RKO (cell line): Measurements from ENCODE around the gene MAPT.
"Not testable (repeated sequence)": the region's sequence is repeated elsewhere in the genome, so short reads cannot be mapped to it uniquely, and the experiment has no call there.

Source experiments
- DNase-seq: peaks from one replicate; pipeline ENCODE4 v3.0.0-alpha.2; 2016; ENCODE audit warnings: low spot score

The MAPT gene

GRCh38 chr17:45862127-45862526, 32.2 kb upstream of the MAPT start:
- DNase-seq, result not testable (repeated sequence)

GRCh38 chr17:45863857-45864654, 30.3 kb upstream of the MAPT start:
- no peak for DNase-seq

- DNase-seq, result no peak
These were observed 27.2 kb upstream of the MAPT start for GRCh38 chr17:45867171-45867570.

GRCh38 chr17:45867702-45868101, 26.7 kb upstream of the MAPT start:
- no peak for DNase-seq

GRCh38 chr17:45868276-45868675, 26.1 kb upstream of the MAPT start:
- DNase-seq, result no peak

DNA sequence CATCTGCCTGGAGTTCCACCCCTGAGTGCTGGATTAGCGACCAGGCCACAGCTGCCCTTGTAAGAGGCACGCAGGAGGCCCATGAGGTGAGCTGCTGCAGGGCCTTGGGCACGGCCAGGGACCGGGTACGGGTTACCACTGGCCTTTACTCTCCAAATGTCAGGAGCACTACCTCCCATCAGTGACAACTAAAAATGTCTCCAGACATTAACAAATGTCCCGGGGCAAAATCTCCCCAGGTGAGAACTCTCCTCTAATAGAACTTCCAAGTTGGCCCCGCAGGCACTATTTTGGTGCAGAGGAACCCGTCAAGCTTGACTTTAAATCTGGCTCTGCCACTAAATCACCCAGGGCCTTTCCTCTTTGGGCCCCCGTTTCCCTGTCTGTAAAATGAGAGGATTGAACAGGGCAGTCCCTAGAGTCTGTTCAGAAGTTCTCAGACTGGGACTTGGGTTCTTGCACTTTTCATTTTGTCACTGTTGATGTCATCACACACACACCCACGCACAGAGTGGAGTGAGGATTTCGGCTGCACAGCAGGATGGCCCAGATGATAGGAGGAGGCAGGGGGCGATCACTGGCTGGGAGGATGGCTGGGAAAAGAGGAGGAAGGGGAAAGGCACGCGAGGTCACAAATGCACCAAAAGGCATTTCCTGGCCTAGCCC, 24.5 kb upstream of the MAPT start:
- DNase-seq, result no peak

DNA sequence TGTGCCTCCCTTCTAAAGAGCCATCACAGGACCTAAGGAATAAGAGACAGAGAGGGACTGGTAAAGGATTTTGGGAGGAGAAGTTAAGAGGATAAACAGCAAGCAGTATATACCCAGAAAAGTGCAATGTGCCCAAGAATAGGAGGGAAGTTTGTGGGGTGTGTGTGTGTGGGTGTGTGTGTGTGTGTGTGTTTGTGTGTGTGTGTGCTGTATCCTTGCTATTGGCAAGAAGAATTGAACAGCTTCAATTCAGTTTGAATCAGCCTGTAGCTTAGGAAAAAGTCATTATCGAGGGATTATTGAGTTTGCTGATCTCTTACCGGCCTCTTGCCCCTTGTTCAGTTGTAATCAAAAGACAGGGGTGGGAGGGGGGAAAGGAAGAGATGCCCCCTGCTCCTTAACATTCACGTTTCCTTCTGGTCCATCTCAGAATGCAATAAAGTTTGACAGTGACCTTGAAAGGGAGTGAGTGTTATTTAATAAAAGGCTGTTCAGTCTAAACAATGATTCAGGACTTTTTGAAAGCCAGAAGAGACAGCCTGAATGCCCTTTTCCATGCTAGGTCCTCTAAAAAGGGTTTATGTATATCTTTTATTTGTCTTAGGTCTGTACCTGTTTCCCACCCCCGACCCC, 23.9 kb upstream of the MAPT start:
- no peak for DNase-seq

GRCh38 chr17:45871718-45872117, 22.6 kb upstream of the MAPT start:
- no peak for DNase-seq

DNA sequence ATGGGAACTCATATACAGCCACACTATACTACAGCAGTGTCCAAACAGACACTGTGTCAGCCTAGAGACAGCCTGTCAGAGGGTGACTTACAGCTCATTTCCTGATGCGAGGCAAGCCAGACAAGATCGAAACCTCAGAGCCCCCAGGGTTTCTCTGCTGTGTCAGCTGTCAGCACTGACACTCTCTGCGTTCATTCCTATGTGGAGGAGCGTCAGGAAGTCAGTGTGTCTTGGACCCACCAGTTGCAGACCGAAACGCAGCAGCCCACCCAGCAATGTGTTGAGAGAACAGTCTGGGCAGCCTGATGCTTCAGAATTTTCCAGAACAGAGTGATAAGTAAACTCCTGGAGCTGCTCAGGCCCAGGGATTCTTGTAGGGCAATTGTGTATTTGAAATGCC, 20.6 kb upstream of the MAPT start:
- no peak for DNase-seq

DNA sequence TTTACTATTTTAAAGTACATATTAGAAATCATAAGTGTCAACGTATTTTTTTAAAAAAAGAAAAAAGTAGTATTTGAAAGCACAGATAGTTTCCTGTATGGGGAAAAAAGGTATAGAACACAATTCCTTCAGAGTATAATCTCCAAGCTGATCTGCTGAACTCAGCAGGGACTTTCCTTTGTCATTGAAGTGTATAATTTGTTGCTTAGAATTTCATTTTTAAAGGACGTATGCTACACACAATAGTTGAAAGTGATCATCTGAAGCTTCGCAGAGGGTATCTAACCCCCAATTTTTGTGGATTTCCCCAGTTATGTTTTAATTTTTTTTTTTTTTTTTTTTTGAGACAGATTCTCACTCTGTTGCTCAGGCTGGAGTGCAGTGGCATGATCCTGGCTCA, 20.2 kb upstream of the MAPT start:
- DNase-seq, result no peak

DNA sequence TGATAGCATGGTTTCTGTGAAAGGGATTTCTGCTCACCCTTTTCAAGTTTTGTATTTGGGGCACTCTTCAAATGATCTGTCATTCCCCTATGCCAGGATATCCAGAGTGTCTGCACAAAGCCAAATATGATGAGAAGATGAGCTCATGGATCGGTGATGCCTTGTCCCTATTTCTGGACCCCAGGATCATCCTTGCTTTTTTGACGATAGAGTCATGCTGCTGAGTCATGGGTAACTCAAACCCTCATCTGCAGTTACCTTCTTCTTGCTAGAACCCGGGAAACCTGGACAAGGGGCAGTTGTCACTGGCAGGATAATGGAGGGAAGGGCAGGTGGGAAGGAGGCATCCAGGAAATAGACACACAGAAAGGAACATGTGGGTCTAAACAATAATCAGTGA, 17.8 kb upstream of the MAPT start:
- DNase-seq, result no peak

DNA sequence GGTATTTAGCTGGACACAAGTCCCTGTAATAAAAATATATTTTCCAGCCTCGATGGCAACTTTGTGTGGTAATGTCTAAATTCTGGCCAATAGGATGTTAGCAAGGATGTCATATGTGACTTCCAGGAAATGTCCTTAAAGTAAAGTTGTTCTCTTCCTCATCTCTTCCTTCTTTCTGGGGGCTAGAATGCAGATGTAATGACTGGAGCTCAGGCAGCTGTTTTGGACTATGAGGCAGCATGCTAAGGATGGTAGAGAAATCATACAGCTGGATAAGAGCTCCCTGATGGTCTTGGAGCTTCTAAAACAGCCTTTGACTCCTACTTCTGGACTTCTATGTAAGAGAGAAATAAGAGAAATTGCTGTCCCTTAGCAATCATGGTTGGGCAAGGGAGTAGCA, 16.9 kb upstream of the MAPT start:
- no peak for DNase-seq

GRCh38 chr17:45883063-45883462, 11.3 kb upstream of the MAPT start:
- no peak for DNase-seq

DNA sequence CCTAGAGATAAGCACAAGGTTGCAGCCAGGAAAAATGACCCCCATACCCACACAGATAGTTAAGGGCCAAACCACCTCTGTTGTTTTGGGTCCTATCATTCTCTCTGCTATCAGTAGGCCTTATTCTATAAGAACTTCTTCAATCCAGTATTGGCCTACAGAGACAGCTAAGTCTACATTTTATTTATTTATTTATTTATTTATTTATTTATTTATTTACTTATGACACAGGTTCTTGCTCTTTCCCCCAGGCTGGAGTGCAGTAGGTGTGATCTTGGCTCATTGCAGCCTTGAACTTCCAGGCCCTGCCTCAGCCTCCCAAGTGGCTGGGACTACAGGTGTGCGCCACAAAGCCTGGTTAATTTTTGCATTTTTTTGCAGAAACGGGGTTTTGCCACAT, 7.5 kb upstream of the MAPT start:
- no peak for DNase-seq

DNA sequence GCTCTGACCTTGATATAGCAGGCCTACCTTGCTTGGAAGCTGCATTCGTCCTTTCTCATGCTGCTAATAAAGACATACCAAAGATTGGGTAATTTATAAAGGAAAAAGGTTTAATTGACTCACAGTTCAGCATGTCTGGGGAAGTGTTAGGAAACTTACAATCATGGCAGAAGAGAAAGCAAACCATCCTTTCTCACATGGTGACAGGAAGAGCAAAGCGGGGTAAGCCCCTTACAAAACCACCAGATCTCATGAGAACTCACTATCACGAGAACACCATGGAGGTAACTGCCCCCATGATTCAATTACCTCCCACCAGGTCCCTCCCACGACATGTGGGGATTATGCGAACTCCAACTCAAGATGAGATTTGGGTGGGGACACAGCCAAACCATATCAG, 6.0 kb upstream of the MAPT start:
- no peak for DNase-seq

DNA sequence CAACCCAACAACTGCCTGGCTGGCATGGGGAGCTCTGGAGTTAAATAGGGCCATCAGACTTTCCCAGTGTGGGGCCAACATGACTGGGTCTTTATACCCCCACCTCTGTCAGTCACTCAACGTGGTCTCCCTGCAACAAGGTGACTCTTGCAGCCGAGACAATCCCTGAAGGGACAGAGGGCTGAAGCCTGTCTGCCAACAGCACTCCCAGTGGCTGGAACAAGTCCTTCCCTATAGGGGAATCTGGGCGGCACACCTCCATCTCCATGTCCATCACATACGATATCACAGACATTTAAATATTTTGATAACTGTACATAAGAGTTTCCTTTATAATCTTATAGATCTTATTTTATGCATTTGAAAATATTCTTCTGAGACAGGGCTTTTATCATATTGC, 4.8 kb upstream of the MAPT start:
- no peak for DNase-seq

GRCh38 chr17:45893725-45894021, 681 bp upstream of the MAPT start:
- DNase-seq, result no peak

- no peak for DNase-seq
These were observed 1.1 kb downstream of the MAPT start for GRCh38 chr17:45895304-45895968.

GRCh38 chr17:45895969-45896785, 1.8 kb downstream of the MAPT start:
- no peak for DNase-seq

DNA sequence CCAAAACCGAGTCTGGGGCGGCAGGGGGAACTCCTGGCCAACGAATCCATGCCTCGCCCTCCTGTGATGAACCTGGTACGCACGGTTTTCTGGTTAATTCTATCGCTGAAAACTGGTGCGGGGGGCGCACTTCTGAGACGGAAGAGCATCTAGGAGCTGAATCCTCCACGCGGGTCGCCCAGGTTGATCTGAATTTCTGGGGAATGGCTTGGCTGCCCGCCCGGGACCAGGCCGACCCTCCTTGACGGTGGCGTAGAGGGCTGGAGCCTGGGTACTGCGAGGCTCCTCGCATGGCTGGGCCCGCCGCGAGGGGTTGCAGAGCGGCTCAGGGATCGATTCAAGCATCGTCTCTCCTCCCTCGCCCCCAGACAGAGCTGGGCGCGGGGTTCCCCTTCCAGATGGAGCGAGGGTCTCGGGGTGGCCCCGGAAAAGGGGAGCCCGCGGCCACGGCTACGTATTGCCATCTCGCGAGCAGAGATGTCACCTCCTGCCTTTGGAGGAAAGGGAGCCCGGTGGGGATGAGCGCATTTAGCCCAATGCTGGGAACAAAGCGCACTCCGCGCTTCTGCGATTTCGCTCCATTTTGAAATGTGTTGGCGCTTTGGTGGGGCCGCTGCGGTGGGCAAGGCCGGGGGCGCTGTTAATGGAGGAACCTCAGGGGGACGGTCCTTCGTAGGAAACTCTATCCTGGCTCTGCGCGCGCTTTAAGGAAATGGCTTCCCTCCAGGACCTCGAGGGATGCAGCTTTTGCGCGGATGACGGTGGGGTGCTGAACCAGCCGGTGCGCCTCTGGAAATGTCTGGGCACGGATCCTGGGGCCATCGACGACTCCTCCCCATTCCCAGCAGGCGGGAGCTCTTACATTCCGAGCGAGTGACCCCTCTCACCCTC, 2.7 kb downstream of the MAPT start:
- no peak for DNase-seq

GRCh38 chr17:45900136-45900535, 5.8 kb downstream of the MAPT start:
- no peak for DNase-seq
